Measurements from ENCODE around the gene IGFALS. TPM values are rescaled to one million over a fixed set of nuclear protein-coding genes. Genes with fewer than 3 reads are reported as not detected.

IGFALS gene
- polyA plus RNA-seq, 1 donor = 1.6 TPM

DNA sequence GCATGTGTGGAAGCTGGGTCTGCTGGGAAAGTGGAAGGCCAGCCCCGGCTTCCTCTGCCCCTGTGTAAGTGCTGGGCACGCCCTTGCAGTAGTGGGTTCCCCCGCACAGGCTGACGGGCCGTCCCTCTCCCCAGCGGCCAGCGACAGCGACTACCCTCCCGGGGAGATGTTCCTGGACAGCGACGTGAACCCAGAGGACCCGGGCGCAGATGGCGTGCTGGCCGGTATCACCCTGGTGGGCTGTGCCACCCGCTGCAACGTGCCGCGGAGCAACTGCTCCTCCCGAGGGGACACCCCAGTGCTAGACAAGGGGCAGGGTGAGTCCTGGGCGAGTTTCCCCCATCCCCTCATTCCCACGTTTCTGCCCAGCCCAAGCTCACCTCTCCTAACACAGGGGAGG, 27.7 kb downstream of the IGFALS start:
- DNase-seq = no peak

- no peak for DNase-seq
Observed at GRCh38 chr16:1764971-1765370, 28.5 kb downstream of the IGFALS start.

- DNase-seq = no peak
Observed at GRCh38 chr16:1763521-1764511, 29.7 kb downstream of the IGFALS start.

DNA sequence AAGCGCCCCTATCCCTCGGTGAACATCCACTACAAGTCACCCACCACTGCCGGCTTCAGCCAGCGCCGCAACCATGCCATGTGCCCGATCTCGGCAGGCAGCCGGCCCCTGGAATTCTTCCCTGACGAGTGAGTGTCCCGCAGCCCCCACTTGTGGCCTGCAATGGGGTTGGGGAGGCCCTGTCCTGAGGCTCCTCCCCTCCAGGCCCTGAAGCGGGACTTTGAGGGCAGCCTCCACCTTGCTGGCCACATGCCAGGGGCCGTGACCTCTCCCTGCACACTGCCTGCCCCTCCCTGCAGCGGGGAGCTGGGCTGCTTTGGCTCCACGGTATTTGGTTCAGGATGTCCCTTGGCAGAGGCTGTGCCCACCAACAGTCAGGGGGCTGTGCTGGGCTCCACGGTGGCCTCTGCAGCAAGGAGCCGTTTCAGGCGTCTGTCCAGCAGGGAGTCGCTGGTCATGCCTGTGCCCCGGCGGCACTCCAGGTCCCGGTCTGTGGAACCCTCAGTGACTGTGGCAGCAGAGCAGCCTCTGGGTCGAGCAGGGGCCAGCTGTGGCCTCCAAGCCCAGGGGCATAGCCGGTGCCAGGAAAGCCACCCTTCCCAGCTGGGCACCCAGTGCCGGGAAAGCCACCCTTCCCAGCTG, 30.5 kb downstream of the IGFALS start:
- no peak for DNase-seq

- DNase-seq = no peak
Observed at GRCh38 chr16:1762196-1762878, 31.2 kb downstream of the IGFALS start.

GRCh38 chr16:1761751-1762150, 31.8 kb downstream of the IGFALS start:
- no peak for DNase-seq

GRCh38 chr16:1760911-1761310, 32.6 kb downstream of the IGFALS start:
- DNase-seq = no peak

- DNase-seq = no peak
Observed at GRCh38 chr16:1759511-1759910, 34.0 kb downstream of the IGFALS start.

GRCh38 chr16:1758923-1759322, 34.6 kb downstream of the IGFALS start:
- DNase-seq = no peak

GRCh38 chr16:1757714-1758461, 35.6 kb downstream of the IGFALS start:
- DNase-seq = no peak

DNA sequence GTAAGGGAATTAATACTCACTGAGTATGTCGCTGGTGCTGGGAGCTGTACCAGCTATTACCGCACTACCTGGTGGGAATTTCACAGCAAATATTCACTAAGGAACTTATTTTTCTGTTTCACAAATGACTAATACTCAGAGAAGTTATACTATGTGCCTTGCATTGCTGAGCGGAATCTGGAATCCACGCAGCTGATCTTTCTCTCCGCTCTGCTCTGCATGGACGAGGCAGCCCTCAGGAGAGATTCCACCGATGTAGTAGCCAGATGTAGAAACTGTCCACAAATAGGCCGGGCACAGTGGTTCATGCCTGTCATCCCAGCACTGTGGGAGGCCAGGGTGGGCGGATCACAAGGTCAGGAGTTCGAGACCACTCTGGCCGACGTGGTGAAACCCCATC, 39.3 kb downstream of the IGFALS start:
- DNase-seq = no peak

DNA sequence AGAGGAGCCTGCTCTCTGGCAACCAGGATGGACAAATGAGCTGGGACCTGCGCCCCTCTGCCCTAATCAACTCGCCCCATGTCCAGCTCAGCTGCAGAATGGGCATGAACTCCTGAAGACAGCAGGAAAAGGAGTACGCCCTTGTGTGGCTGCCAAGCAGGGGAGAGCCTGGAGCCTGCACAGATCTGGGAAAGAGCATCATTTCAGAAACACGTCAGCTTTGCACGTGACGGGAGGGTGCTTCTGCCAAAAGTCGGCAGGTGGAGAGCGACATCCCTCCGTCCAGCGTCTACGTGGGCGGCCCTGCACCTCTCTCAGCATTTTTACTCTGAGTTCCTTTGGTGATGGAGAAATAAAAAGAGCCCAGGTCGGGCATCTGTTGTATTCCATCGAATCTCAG, 40.7 kb downstream of the IGFALS start:
- no peak for DNase-seq

- no peak for DNase-seq
Observed at GRCh38 chr16:1751946-1752345, 41.6 kb downstream of the IGFALS start.

- no peak for DNase-seq
Observed at GRCh38 chr16:1749152-1750117, 44.1 kb downstream of the IGFALS start.

- DNase-seq = no peak
Observed at GRCh38 chr16:1747934-1748333, 45.6 kb downstream of the IGFALS start.

DNA sequence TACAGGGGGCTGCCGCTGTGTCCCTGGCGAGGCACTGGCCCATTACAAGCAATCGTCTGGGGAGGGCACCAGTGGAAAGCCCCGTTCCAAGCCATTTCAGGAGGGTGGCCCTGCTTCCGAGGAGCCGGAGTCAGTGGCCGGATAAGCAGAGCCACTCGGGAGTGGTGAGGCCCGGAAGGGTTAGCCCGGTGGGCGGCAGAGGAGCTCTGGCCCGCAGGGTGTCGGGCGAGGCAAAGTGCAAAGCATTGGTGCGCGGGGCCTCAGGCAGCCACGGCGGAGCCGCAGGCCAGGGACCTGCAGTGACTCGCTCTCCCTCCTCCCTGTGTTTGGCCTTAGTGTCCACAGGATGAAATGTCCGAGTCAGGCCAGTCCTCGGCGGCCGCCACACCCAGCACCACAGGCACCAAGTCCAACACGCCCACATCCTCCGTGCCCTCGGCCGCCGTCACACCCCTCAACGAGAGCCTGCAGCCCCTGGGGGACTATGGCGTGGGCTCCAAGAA, 46.8 kb downstream of the IGFALS start:
- no peak for DNase-seq

- DNase-seq = no peak
Observed at GRCh38 chr16:1745900-1746692, 47.4 kb downstream of the IGFALS start.

DNA sequence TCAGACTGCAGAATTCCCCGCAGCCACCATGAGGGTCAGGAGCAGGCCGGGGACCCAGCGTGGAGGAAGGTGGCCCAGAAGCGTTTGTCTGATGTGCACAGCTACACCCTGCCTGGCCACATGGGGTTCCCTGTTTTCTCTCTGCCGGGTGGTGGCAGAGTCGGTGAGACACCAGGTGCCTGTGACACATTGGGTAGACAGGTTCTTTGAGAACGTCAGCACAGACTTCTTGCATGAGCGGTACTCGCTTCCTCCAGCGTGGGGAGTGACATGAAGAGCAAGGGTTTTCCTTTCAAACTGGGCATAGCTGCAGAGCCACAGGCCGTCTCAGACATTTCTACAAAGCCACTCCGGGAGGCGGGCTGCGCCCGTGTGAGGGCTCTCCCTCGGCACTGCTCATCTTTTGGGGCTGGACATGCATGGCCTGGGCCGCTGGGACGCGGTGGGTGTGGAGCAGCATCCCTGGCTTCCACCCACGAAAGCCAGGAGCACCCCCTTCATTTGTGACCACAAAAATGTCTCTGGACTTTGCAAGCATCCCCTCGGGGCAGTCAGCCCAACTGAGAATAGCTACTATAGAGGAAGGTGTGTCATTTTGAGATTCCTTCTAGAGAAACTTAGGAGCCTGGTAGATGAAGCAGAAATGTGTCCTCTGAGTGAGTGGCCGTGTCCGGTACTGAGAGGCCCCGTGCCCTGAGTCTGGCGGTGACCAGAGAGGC, 48.2 kb downstream of the IGFALS start:
- DNase-seq = no peak

GRCh38 chr16:1744338-1744840, 49.1 kb downstream of the IGFALS start:
- DNase-seq = no peak
